Lung (tissue), 12 donors: ENCODE results near the gene SHFL. TPM values are rescaled to one million over a fixed set of nuclear protein-coding genes. Genes with fewer than 3 reads are reported as not detected.
A peak's percentile ranks its signal among the peaks of the same experiment; 100 is the strongest.

ENCODE experiments used
- ATAC-seq: fragments of 200-7000 bp; cut with Tn5 transposase; one replicate; pipeline ENCODE4 v1.9.1; 2020; ENCODE audit warnings: moderate number of reproducible peaks; ENCODE audit not compliant: insufficient read depth, low FRiP score
- DNase-seq, 3 donors: peaks; one replicate each; pipeline ENCODE4 v3.0.0-alpha.2; 2013 to 2017
- H3K27ac ChIP-seq, 2 donors: one replicate each; pipeline ENCODE4 v1.5.1; 2013; ENCODE audit warnings: mild to moderate bottlenecking in 2 of 2, moderate library complexity in 2 of 2, control low read depth in 1 of 2, inconsistent platforms in 1 of 2, low read depth in 1 of 2, low read length in 1 of 2
- H3K27me3 ChIP-seq, 3 donors: one replicate each; pipeline ENCODE4 v1.5.1; 2013; ENCODE audit warnings: low read length in 2 of 3; ENCODE audit not compliant: control insufficient read depth in 3 of 3, insufficient read depth in 3 of 3
- H3K36me3 ChIP-seq, 4 donors: one replicate each; pipeline ENCODE4 v1.5.1; 2013; ENCODE audit warnings: low read length in 4 of 4, mild to moderate bottlenecking in 1 of 4, moderate library complexity in 1 of 4; ENCODE audit not compliant: control insufficient read depth in 4 of 4, insufficient read depth in 4 of 4
- H3K4me1 ChIP-seq, 5 donors: one replicate each; pipeline ENCODE4 v1.5.1; 2013; ENCODE audit warnings: low read length in 5 of 5, mild to moderate bottlenecking in 2 of 5, moderate library complexity in 1 of 5; ENCODE audit not compliant: control insufficient read depth in 5 of 5, insufficient read depth in 5 of 5
- H3K4me3 ChIP-seq: one replicate; pipeline ENCODE4 v1.5.1; 2013; ENCODE audit warnings: mild to moderate bottlenecking, control low read depth, moderate library complexity
- H3K9ac ChIP-seq, 2 donors: one replicate each; pipeline ENCODE4 v1.5.1; 2013; ENCODE audit warnings: low read length in 2 of 2, control low read depth in 1 of 2; ENCODE audit not compliant: insufficient read depth in 1 of 2
- H3K9me3 ChIP-seq, 4 donors: one replicate each; pipeline ENCODE4 v1.5.1; 2013; ENCODE audit warnings: low read length in 3 of 4, mild to moderate bottlenecking in 1 of 4, moderate library complexity in 1 of 4; ENCODE audit not compliant: control insufficient read depth in 4 of 4, insufficient read depth in 3 of 4
- CTCF ChIP-seq: IDR thresholded peaks from 2 replicates; pipeline ENCODE4 v1.5.1; 2012; ENCODE audit warnings: mild to moderate bottlenecking; ENCODE audit errors: control extremely low read depth, extremely low read depth
- WGBS, 2 donors: extraction: QIAGEN DNeasy Blood & Tissue Kit; methylation state at CpG; one replicate each; pipeline ENCODE4 v1.1.7; 2013; 5-methylcytosine and 5-hydroxymethylcytosine counted together
- polyA plus RNA-seq, 2 donors: library from polyadenylated mRNA; stranded (reverse); fragments of 200-250 nt; gene quantifications; one replicate each; pipeline ENCODE4 v1.2.1, GENCODE V29; 2013
- total RNA-seq, 2 donors: library from RNA; depleted of rRNA in 1 of 2; stranded (reverse); fragments of >200 nt in 1 of 2; gene quantifications; one replicate each; pipeline ENCODE4 v1.2.1, GENCODE V29; 2014 to 2021
- donor health status: control.
- donor health status: control.
- donor health status: Bipolar disorder and iron deficiency.
- donor health status: healthy.
- donor health status: DM: yes; HTN: yes; CAD: no.

SHFL gene
- total and polyA plus RNA-seq, 4 donors, result 21.2 to 43.5 (median 33.3) TPM

GRCh38 chr19:10083911-10084310, 2.2 kb upstream of the SHFL start:
- Histone ChIP-seq H3K9ac (no peak overlapping the region), H3K27ac (no peak overlapping the region), H3K4me1 (peaks cover 0 to 4% (median 0%) of the 10 kb centered on the region in 5 donors), H3K27me3 (no peaks in the 10 kb centered on the region), H3K4me3 (no peak overlapping the region), H3K36me3 (peaks cover 0 to under 1% (median 0%) of the 10 kb centered on the region in 4 donors), H3K9me3 (no peaks in the 10 kb centered on the region)
- DNase-seq (no peak), ATAC-seq (no peak)
- 78 to 87% methylated on average over 9 of the region's 9 CpGs for WGBS, 2 donors
- no peak for TF ChIP-seq CTCF

GRCh38 chr19:10084803-10085202, 1.3 kb upstream of the SHFL start:
- Histone ChIP-seq H3K4me1 (peaks cover 0 to 4% (median 0%) of the 10 kb centered on the region in 5 donors), H3K9me3 (no peaks in the 10 kb centered on the region), H3K27ac (no peak overlapping the region), H3K4me3 (no peak overlapping the region), H3K27me3 (no peaks in the 10 kb centered on the region), H3K9ac (no peak overlapping the region), H3K36me3 (peaks cover 0 to 9% (median 5%) of the 10 kb centered on the region in 4 donors)
- DNase-seq (no peak), ATAC-seq (no peak)
- no peak for TF ChIP-seq CTCF
- WGBS, 2 donors, result 71 to 80% methylated on average over 3 of the region's 3 CpGs

GRCh38 chr19:10086591-10087192, 575 bp downstream of the SHFL start:
- H3K4me3 ChIP-seq, result peak overlapping the region; percentile 92
- 2 to 4% methylated on average over 40 to 43 of the region's 43 CpGs for WGBS, 2 donors

More at GRCh38 chr19:10086591-10087192, 575 bp downstream of the SHFL start:
- Histone ChIP-seq H3K4me1 (peaks cover 0 to 4% (median 0%) of the 10 kb centered on the region in 5 donors), H3K9me3 (no peaks in the 10 kb centered on the region), H3K27me3 (no peaks in the 10 kb centered on the region), H3K27ac (peak overlapping the region; percentile 76 to 91), H3K9ac (peak overlapping the region; percentile 46 to 61), H3K36me3 (peaks cover 0 to 23% (median 11%) of the 10 kb centered on the region in 4 donors)
- no peak for ATAC-seq
- peak; percentile 54 to 66 (median 58) for DNase-seq
- no peak for TF ChIP-seq CTCF
